HG03558 (cell line): ENCODE data around the gene ETHE1.
A peak's percentile ranks its signal among the peaks of the same experiment; 100 is the strongest.

ENCODE experiments used
- ATAC-seq: cut with Tn5 transposase; IDR thresholded peaks from one replicate; pipeline ENCODE4 v1.9.1; 2021; ENCODE audit warnings: moderate number of reproducible peaks; ENCODE audit not compliant: unreplicated experiment; ENCODE audit errors: extremely low read depth

ETHE1 gene

DNA sequence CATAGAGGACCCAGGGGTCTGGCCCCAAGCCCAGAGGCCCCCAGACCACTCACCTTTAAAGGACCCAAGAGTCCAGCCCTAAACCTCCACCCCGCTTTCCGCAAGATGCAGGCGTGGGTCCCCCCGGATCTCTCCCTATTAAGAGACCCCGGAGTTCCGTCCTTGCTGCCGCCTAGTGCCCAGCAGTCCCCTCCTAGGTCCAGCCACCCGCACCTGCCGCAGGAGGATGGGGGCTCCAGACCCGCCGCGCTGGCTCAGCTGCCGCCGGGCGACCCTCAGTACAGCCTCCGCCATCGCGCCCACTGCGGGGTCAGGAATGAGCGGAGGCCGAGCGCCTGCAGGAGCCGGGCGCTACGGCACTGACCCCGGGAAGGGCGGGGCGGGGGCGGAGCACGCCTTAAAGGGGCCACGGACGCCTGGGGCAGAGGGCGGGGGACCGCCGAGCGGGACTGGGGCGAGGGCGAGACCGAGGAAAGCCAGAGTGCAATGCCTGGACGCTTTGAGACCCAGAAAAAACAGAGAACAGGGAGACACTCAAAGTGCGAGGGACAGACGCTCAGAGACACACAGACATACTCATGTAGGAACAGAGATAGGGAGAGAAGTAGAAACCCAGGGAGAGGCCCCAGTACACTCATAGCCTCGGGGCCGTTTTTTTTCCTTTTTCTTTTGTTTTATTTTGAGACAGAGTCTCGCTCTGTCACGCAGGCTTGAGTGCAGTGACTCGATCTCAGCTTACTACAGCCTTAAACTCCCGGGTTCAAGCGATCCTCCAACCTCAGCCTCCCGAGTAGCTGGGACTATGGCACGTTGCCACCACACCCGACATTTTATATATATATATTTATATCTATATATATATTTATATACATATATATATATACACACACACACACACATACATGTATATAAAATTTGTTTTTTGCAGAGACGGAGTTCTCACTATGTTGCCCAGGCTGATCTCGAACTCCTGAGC lies at the start of gene ETHE1:
ETHE1 (minus strand) TSS at position 318 of the 976 bp plus-strand sequence; CDS start at position 294, 24 bp downstream.
- ATAC-seq, result no peak

DNA sequence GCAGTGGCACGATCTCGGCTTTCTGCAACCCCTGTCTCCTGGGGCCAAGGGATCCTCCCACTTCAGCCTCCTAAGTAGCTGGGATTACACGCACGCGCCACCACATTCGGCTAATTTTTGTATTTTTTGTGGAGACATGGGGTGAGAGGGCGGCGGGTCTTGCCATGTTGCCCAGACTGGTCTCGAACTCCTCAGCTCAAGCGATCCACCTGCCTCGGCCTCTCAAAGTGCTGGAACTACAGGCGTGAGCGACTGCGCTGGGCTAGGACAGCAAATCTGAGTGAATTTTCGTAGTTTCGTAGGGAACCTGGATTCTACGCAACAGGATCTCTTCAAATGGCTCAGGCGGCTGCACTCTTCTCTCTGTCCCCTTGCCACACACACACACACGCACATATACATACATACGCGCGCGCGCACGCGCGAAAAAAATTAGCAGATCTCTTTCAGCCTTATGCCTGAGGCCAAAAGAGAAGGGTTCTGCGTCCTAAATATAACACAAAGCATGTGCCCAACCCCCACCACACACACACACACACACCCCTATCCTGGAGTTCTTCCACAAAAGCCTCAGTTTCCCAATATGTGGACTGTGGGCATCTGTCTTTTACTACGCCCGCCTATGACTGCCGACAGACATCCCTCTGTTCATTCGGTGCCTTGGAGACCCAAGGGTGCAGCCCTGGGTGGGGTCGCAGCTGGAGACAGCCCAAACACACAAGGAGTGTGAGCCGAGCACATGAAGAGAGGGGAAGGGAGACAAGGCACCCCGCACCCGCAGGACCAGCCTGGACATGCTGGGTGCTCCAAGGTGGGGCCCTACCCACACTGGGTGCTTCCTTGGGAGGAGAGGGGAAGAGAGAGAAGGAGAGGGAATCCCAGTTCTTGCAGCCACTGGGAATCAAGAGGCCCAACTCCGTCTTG lies 49.2 kb upstream of the ETHE1 start:
- ATAC-seq, result no peak

- peak; percentile 75 for ATAC-seq
These were observed 48.4 kb upstream of the ETHE1 start, which contains the start of the genes PINLYP and XRCC1 for GRCh38 chr19:43575156-43575950. PINLYP (plus strand) TSS chr19:43575801; CDS start chr19:43577192, 1,391 bp downstream. XRCC1 (minus strand) TSS chr19:43575527; CDS start chr19:43575458, 69 bp downstream.

DNA sequence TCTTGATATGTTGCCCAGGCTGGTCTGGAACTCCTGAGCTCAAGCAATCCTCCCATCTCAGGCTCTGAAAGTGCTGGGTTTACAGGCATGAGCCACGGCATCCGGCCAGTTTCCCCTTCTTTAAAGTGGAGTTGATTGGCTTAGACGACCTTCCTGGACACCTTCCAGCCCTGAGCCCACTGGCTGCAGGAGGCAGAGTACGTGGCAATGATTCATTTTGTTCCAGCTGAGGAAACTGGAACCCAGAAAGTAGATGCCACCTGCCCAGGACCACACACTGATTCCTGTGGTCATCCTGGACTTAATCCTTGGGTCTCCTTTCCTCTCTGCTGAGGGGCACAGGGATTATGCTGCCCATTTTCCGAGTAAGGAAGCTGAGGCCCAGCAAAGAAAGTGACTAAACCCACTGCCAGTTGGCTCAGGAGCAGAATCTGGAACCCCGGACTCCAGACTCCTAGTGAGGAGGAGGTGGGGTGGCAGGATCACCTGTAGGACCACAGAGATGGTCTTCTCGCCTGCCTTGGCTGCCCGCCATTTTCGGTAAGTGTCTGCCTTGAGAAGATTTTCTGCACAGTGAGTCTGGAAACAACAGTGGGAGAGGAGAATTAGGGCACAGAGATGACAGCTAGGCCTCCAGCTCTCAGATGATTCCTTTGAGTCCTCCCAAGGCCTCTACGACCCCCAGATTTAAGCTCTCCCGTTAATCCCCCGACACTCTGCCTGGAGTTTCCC lies 47.6 kb upstream of the ETHE1 start:
- no peak for ATAC-seq

GRCh38 chr19:43572171-43572588 lies 45.2 kb upstream of the ETHE1 start:
- ATAC-seq, result no peak

GRCh38 chr19:43570174-43570791 lies 43.3 kb upstream of the ETHE1 start:
- ATAC-seq, result no peak

DNA sequence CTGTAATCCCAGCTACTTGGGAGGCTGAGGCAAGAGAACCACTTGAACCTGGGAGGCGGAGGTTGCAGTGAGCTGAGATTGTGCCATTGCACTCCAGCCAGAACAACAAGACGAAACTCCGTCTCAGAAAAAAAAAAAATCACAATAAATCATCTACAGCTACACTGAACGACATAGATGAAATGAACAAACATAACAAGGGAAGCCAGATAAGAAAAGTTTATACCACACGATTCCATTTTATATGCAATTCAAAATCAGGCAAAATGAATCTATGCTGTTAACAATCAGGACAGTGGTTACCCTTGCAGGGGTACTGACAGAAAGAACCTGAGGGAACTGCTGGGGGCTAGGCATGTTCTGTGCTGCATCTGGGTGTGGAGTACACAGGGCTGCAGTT lies 42.7 kb upstream of the ETHE1 start:
- ATAC-seq, result no peak

- ATAC-seq, result no peak
These were observed 37.8 kb upstream of the ETHE1 start for GRCh38 chr19:43564800-43565199.

DNA sequence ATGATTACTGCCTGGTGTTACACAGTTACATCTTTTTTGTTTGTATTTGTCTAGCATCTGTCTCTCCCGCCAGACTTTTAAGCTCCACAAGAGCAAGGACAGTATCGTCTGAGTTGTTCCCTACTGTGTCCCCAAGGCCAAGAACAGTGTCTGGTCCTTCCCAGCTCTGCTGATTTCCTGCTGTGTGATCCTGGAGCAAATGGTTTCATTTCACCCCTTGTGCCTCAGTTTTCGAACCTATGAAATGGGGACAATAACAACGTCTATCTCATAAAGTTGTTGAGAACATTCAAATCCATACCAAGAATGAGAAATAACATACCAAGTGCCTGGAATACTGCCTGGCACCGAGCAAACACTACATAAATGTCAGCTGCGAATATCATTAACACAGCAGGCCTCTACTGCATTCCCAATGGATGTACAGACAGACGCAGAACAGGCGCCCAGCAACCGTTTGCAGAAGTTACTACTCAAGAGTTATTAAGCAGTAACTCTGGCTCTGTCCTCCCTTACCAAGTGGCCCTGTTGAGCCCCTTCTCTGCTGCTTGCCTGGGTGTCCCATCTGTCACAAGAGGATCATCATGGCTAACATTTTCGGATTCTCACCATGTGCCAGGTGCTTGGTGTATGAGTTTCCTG lies 36.9 kb upstream of the ETHE1 start:
- no peak for ATAC-seq

DNA sequence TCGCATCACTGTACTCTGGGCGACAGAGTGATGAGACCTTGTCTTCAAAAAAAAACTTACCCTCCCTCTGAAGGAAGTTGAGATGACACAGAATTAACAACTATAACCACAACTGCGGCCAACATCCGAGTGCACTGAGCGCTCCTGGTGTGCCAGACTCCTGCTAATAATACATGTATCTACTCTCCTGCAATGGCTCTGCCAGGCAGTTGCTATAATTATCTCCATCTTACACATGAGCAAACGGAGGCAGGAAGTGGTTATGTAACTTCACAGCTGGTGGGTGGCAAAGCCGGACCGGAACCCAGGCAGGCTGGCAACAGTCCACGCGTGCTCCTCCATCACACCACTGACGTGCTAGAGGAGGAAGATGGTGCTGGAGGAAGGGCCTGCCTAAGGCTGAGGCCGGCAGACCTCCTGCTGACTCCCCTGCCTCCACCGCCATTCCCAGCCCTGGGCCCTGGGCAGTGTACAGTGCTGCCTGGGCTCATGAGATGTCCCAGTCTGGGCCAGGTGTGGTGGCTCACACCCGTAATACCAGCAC lies 35.8 kb upstream of the ETHE1 start:
- ATAC-seq, result no peak

DNA sequence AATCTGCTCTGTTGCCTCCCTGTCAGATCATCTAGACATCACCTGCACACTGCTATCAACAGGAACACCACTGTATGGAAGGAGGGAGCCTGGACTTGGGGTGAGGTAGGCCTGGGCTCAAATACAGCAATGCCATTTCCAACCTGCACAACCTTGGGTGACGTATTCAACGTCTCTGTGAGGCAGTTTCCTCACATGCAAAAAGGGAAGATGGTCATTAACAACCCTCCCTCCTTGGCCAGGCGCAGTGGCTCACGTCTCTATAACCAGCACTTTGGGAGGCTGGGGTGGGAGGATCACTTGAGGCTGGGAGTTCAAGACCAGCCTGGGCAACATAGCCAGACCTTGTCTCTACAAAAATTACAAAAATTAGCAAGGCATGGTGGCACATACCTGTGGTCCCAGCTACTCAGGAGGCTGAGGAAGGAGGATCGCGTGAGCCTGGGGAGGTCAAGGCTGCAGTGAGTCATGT lies 35.3 kb upstream of the ETHE1 start:
- ATAC-seq, result no peak

- no peak for ATAC-seq
These were observed 34.4 kb upstream of the ETHE1 start for GRCh38 chr19:43561139-43561970.

- ATAC-seq, result no peak
These were observed 33.7 kb upstream of the ETHE1 start for GRCh38 chr19:43560687-43561086.

- ATAC-seq, result no peak
These were observed 28.3 kb upstream of the ETHE1 start for GRCh38 chr19:43555185-43555770.

DNA sequence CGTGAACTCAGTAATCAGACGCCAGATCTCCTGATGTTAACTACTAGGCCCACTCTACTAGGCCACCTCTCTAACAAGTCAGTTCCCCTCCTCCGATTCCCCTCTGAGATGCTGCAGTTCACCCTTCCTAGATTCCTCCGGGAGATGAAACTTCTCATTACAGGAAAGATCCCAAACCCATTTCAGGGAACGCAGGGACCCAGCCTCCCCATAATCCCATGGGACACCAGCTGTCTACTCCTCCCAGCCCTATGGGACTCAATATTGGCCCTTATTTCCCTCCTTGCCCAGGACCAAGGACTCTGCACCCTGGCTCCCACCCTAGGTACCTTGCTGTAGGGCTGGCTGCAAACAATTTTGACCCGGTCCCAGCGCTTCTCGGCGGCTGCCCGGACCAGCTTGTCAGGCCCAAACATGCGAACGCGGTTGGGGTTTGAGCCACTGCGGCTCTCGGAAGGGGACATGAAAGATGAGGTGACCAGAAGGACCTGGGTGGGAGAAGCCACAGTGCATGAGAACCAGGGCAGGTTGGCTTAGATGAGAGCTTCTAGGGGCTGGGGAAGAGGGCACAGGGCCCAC lies 27.4 kb upstream of the ETHE1 start:
- no peak for ATAC-seq

DNA sequence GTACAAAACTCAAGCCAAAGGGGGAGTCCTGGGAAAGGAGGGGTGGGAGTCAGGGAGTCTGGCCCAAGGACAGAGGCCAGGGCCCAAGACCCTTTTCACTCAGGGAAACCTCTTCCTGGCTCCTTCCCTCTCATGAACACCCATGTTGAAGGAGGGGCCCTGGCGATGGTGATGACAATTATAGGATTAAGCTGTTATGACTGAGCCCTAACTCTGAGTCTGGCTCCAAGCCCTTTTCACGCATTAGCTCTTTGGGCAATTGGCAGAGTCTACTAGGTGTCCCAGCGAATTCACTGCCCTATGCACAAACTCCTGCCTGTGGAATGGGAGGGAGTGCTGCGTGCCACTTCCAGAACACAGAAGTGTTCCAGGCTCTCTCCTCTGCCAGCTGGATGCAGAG lies 26.7 kb upstream of the ETHE1 start:
- ATAC-seq, result no peak
